GM13976 (cell line): Measurements from ENCODE around the gene NLGN3.

Experiments used
- DNase-seq: peaks from one replicate; pipeline ENCODE4 v3.0.0; 2012; ENCODE audit warnings: low spot score
- CTCF ChIP-seq: IDR thresholded peaks from 2 replicates; pipeline ENCODE4 v1.5.1; 2012; ENCODE audit warnings: borderline replicate concordance, mild to moderate bottlenecking; ENCODE audit not compliant: insufficient read depth; ENCODE audit errors: extremely low read depth, missing control alignments, control extremely low read depth
- in situ Hi-C: fragments of 300-500 bp; cut with MboI; formaldehyde crosslinking; loops from one replicate; pipeline ENCODE4 v1.12.0; 2022; ENCODE audit warnings: low sequenced_read_pairs, mixed read lengths, inconsistent platforms; ENCODE audit not compliant: unreplicated experiment

NLGN3 gene

GRCh38 chrX:71167031-71167781 is 22.6 kb downstream of the NLGN3 start:
- in situ Hi-C loops: no loop called here
- TF ChIP-seq CTCF: no peak
- no peak for DNase-seq

- DNase-seq: no peak
- no peak for TF ChIP-seq CTCF
- in situ Hi-C loops: no loop called here
Measured at GRCh38 chrX:71168134-71168533, 23.5 kb downstream of the NLGN3 start.

GRCh38 chrX:71169586-71169985 is 24.9 kb downstream of the NLGN3 start:
- DNase-seq: no peak
- TF ChIP-seq CTCF: no peak
- in situ Hi-C loops: no loop called here

- in situ Hi-C loops: no loop called here
- TF ChIP-seq CTCF: no peak
- no peak for DNase-seq
Measured at GRCh38 chrX:71170660-71171059, 26.0 kb downstream of the NLGN3 start.

GRCh38 chrX:71171110-71171801 is 26.6 kb downstream of the NLGN3 start:
- TF ChIP-seq CTCF: no peak
- in situ Hi-C loops: no loop called here
- no peak for DNase-seq

GRCh38 chrX:71173440-71173839 is 28.8 kb downstream of the NLGN3 start:
- no peak for TF ChIP-seq CTCF
- in situ Hi-C loops: no loop called here
- no peak for DNase-seq

- DNase-seq: no peak
- no peak for TF ChIP-seq CTCF
- in situ Hi-C loops: no loop called here
Measured at GRCh38 chrX:71174795-71175194, 30.2 kb downstream of the NLGN3 start.
